OCI-LY1 (cell line): Measurements from ENCODE around the gene SPACA7.

ENCODE experiments used
- CTCF ChIP-seq: fragments of 200-600 bp; sonication (generic), shearing (Covaris generic); IDR thresholded peaks from 2 replicates; pipeline ENCODE4 v1.5.1; 2017; ENCODE audit warnings: mild to moderate bottlenecking, antibody characterized with exemption, low read length, moderate library complexity, mixed read lengths
- EZH2 ChIP-seq: fragments of 200-600 bp; sonication (generic), shearing (Covaris generic); IDR thresholded peaks from 2 replicates; pipeline ENCODE4 v1.8.0; 2017; ENCODE audit warnings: borderline replicate concordance, mixed run types, mild to moderate bottlenecking, antibody characterized with exemption, low read length, moderate library complexity, mixed read lengths

GRCh38 chr13:112428704-112429103 lies 52.5 kb downstream of the SPACA7 start:
- TF ChIP-seq CTCF: no peak
- TF ChIP-seq EZH2: no peak
